K562 (cell line): Measurements from ENCODE around the gene DPP8.

ENCODE experiments used
- CEBPG ChIP-seq, 3 experiments: fragments of 200-800 bp in 1 of 3; sonication (Bioruptor generic) in 1 of 3; sonication (generic) in 1 of 3; formaldehyde crosslinking in 1 of 3; IDR thresholded peaks in 2 of 3; conservative IDR thresholded peaks in 1 of 3; 2 replicates each; pipeline versions ENCODE4 v1.6.1 to v1.8.0; 2016 to 2022; ENCODE audit warnings: missing compliant biosample characterization in 2 of 3, missing genetic modification characterization in 2 of 3, mild to moderate bottlenecking in 1 of 3, missing genetic modification reagents in 1 of 3
- CREM ChIP-seq: IDR thresholded peaks from 2 replicates; pipeline ENCODE4 v1.6.1; 2014; ENCODE audit warnings: antibody characterized with exemption, low read depth
- ELF1 ChIP-seq: fragments of 200-800 bp; sonication (Bioruptor generic); IDR thresholded peaks from 2 replicates; pipeline ENCODE4 v1.6.1; 2016; ENCODE audit warnings: missing genetic modification characterization, missing compliant biosample characterization
- JUNB ChIP-seq: fragments of 450-650 bp; formaldehyde crosslinking; conservative IDR thresholded peaks from 2 replicates; pipeline ENCODE4 v1.4.0; 2020; ENCODE audit warnings: mild to moderate bottlenecking
- NCOA2 ChIP-seq, 2 experiments: fragments of 450-650 bp; IDR thresholded peaks; 2 replicates each; pipeline ENCODE4 v1.6.1; 2018; ENCODE audit warnings: mild to moderate bottlenecking in 2 of 2, moderate library complexity in 1 of 2; ENCODE audit not compliant: partially characterized antibody in 2 of 2
- PTTG1 ChIP-seq: fragments of 450-650 bp; IDR thresholded peaks from 2 replicates; pipeline ENCODE4 v1.6.1; 2016; ENCODE audit warnings: low read depth, mild to moderate bottlenecking, missing genetic modification characterization, missing compliant biosample characterization
- TAF1 ChIP-seq: IDR thresholded peaks from 2 replicates; pipeline ENCODE4 v1.6.1; 2011; ENCODE audit warnings: mild to moderate bottlenecking, low read length, moderate library complexity; ENCODE audit not compliant: insufficient read depth, control insufficient read depth, severe bottlenecking; ENCODE audit errors: extremely low read depth
- ZNF121 ChIP-seq: sonication (generic); formaldehyde crosslinking; conservative IDR thresholded peaks from 2 replicates; pipeline ENCODE4 v1.8.0; 2022; ENCODE audit warnings: missing genetic modification reagents
- TF ChIP-seq, protein P1 (sequence below), 3 experiments: IDR thresholded peaks in 2 of 3; conservative IDR thresholded peaks in 1 of 3; 2 replicates each; pipeline ENCODE4 v1.5.1; 2011 to 2012; ENCODE audit warnings: low read length in 3 of 3, mild to moderate bottlenecking in 3 of 3, control low read depth in 2 of 3, improper control_type of control experiment in 1 of 3, inconsistent platforms in 1 of 3, low read depth in 1 of 3, mixed read lengths in 1 of 3, moderate library complexity in 1 of 3; ENCODE audit not compliant: insufficient read depth in 2 of 3
- TF ChIP-seq, protein P2 (sequence below): sonication (generic); formaldehyde crosslinking; IDR thresholded peaks from 2 replicates; pipeline ENCODE4 v1.8.0; 2023; ENCODE audit warnings: mild to moderate bottlenecking, missing genetic modification reagents
- TF ChIP-seq, protein P3 (sequence below): sonication (generic); formaldehyde crosslinking; IDR thresholded peaks from 2 replicates; pipeline ENCODE4 v1.8.0; 2022; ENCODE audit warnings: mild to moderate bottlenecking, low read depth, missing genetic modification reagents
- TF ChIP-seq, protein P4 (sequence below): sonication (generic); formaldehyde crosslinking; IDR thresholded peaks from 2 replicates; pipeline ENCODE4 v1.9.0; 2022; ENCODE audit warnings: mild to moderate bottlenecking, missing genetic modification reagents

DNA sequence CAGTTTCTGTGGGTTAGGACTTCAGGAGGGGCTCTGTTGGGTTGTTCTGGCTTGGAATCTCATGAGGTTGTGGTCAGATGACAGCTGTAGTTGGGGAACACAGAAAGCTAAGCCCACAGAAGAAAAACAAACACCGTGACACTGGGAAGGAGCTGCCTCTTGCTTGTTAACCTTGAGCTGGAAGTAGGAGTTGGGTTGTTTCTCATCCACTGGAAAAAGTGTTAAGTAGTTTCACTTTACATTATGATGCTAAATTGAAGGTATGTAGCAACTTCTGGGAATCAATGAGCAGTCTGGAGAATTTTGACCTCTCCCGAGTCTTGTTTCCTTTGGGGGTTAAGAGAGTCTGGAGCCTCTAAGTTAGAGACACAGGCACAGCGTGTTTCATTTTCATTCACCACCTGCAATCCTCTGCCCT is 33.2 kb upstream of the DPP8 start:
- TF ChIP-seq PTTG1 (tag), result no peak
- no peak for TF ChIP-seq CEBPG (CRISPR knock-in tag; IDR thresholded peaks at IDR 0.05)
- no peak; a peak in 1 of 4 replicates for TF ChIP-seq CEBPG (tag; conservative IDR thresholded peaks at IDR 0.05 in 1 of 2, IDR thresholded peaks at IDR 0.05 in 1 of 2)
- TF ChIP-seq, protein P1, sequence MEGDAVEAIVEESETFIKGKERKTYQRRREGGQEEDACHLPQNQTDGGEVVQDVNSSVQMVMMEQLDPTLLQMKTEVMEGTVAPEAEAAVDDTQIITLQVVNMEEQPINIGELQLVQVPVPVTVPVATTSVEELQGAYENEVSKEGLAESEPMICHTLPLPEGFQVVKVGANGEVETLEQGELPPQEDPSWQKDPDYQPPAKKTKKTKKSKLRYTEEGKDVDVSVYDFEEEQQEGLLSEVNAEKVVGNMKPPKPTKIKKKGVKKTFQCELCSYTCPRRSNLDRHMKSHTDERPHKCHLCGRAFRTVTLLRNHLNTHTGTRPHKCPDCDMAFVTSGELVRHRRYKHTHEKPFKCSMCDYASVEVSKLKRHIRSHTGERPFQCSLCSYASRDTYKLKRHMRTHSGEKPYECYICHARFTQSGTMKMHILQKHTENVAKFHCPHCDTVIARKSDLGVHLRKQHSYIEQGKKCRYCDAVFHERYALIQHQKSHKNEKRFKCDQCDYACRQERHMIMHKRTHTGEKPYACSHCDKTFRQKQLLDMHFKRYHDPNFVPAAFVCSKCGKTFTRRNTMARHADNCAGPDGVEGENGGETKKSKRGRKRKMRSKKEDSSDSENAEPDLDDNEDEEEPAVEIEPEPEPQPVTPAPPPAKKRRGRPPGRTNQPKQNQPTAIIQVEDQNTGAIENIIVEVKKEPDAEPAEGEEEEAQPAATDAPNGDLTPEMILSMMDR (IDR thresholded peaks at IDR 0.05 in 2 of 3, conservative IDR thresholded peaks at IDR 0.05 in 1 of 3; ENCODE audit: insufficient read depth in 2 of 3, low read depth in 1 of 3, low read length in 3 of 3), result no peak
- no peak for TF ChIP-seq CREM
- no peak for TF ChIP-seq NCOA2 (IDR thresholded peaks at IDR 0.05; ENCODE audit: partially characterized antibody in 2 of 2)
- TF ChIP-seq JUNB (CRISPR knock-in tag), result no peak
- TF ChIP-seq, protein P2, sequence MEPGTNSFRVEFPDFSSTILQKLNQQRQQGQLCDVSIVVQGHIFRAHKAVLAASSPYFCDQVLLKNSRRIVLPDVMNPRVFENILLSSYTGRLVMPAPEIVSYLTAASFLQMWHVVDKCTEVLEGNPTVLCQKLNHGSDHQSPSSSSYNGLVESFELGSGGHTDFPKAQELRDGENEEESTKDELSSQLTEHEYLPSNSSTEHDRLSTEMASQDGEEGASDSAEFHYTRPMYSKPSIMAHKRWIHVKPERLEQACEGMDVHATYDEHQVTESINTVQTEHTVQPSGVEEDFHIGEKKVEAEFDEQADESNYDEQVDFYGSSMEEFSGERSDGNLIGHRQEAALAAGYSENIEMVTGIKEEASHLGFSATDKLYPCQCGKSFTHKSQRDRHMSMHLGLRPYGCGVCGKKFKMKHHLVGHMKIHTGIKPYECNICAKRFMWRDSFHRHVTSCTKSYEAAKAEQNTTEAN (CRISPR knock-in tag), result no peak
- TF ChIP-seq ZNF121, result no peak
- TF ChIP-seq, protein P3, sequence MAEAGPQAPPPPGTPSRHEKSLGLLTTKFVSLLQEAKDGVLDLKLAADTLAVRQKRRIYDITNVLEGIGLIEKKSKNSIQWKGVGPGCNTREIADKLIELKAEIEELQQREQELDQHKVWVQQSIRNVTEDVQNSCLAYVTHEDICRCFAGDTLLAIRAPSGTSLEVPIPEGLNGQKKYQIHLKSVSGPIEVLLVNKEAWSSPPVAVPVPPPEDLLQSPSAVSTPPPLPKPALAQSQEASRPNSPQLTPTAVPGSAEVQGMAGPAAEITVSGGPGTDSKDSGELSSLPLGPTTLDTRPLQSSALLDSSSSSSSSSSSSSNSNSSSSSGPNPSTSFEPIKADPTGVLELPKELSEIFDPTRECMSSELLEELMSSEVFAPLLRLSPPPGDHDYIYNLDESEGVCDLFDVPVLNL (CRISPR knock-in tag), result no peak
- TF ChIP-seq, protein P4, sequence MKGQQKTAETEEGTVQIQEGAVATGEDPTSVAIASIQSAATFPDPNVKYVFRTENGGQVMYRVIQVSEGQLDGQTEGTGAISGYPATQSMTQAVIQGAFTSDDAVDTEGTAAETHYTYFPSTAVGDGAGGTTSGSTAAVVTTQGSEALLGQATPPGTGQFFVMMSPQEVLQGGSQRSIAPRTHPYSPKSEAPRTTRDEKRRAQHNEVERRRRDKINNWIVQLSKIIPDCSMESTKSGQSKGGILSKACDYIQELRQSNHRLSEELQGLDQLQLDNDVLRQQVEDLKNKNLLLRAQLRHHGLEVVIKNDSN (CRISPR knock-in tag), result no peak
- TF ChIP-seq ELF1 (tag), result no peak
- TF ChIP-seq TAF1, result no peak
